C4-2B (cell line): Measurements from ENCODE around the gene BBS5.

Source experiments
- CTCF ChIP-seq: fragments of 450-650 bp; conservative IDR thresholded peaks from 2 replicates; pipeline ENCODE4 v1.5.1; 2017; ENCODE audit warnings: mild to moderate bottlenecking
- ZFX ChIP-seq: fragments of 450-650 bp; IDR thresholded peaks from 2 replicates; pipeline ENCODE4 v1.6.1; 2017

DNA sequence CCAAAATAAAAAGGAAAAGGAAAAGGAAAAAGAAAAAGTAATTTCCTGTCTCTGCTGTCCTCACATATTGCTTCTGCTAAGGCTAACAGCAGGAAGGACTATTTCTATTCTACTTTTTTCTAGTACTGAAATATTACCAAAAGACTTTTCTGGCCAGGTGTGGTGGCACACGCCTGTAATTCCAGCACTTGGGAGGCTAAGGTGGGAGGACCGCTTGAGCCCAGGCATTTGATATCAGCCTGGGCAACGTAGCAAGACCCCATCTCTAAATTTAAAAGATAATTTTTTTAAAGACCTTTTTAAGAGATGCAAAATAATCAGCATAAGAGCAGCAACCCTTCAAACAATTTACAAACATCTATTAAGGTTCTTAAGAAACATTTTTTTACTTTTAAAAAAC is 63.1 kb downstream of the BBS5 start:
- no peak for TF ChIP-seq CTCF
- no peak for TF ChIP-seq ZFX
